GM12878 (cell line): ENCODE results near the gene AUNIP. TPM values are rescaled to one million over a fixed set of nuclear protein-coding genes. Genes with fewer than 3 reads are reported as not detected.

Source experiments
- ATAC-seq: fragments of 200-7000 bp; cut with Tn5 transposase; 3 replicates; pipeline ENCODE4 v1.9.1; 2020; ENCODE audit warnings: mild to moderate bottlenecking, moderate library complexity
- BruUV-seq: library from RNA; stranded (reverse); fragments of 400-500 nt; replicated peaks from 2 replicates; lab custom pipeline; 2021; lab: Mats Ljungman, UMichigan
- CTCF ChIA-PET: fragments of 300-600 bp; sonication (Branson Sonifier 250); formaldehyde crosslinking; extraction: SDS; loops from one replicate; lab custom pipeline; 2021; ENCODE audit warnings: inconsistent platforms; lab: Yijun Ruan, JAX
- POLR2A ChIA-PET: fragments of 350-600 bp; formaldehyde crosslinking; extraction: SDS; loops from one replicate; lab custom pipeline; 2021; ENCODE audit warnings: inconsistent platforms; lab: Charles Lee
- RAD21 ChIA-PET: fragments of 300-600 bp; sonication (Branson Sonifier 250); formaldehyde crosslinking; loops from one replicate; lab custom pipeline; 2023; ENCODE audit warnings: antibody characterized with exemption; ENCODE audit not compliant: unreplicated experiment; lab: Charles Lee
- SMC1A ChIA-PET: fragments of 300-600 bp; sonication (Branson Sonifier 250); formaldehyde crosslinking; loops from one replicate; lab custom pipeline; 2023; ENCODE audit not compliant: unreplicated experiment, uncharacterized antibody; lab: Charles Lee
- DNase-seq: peaks from one replicate; pipeline ENCODE4 v3.0.0-alpha.2; 2011; ENCODE audit warnings: low read depth, low spot score
- FAIRE-seq: peaks from 3 replicates; lab custom pipeline; 2011; peaks lifted over from hg19 to GRCh38; lab: Jason Lieb, UNC
- H2AFZ ChIP-seq: 2 replicates; pipeline ENCODE4 v1.6.0; 2011; ENCODE audit warnings: low read depth, low read length, control low read depth; ENCODE audit not compliant: control insufficient read depth
- H3K27ac ChIP-seq: 2 replicates; pipeline ENCODE4 v1.5.1; 2011; ENCODE audit warnings: control low read depth; ENCODE audit not compliant: control insufficient read depth, insufficient read depth
- H3K27me3 ChIP-seq, 2 experiments: replicated peaks in 1 of 2; 2 replicates each; pipeline versions ENCODE4 v1.6.0 to v1.6.1; 2011; ENCODE audit warnings: low read length in 1 of 2; ENCODE audit not compliant: control insufficient read depth in 2 of 2, insufficient read depth in 2 of 2
- H3K36me3 ChIP-seq, 2 experiments: 2 replicates each; pipeline ENCODE4 v1.5.1; 2011; ENCODE audit warnings: low read length in 1 of 2; ENCODE audit not compliant: control insufficient read depth in 2 of 2, insufficient read depth in 2 of 2
- H3K4me1 ChIP-seq: 2 replicates; pipeline ENCODE4 v1.6.1; 2011; ENCODE audit warnings: mild to moderate bottlenecking, low read length, moderate library complexity, mixed read lengths; ENCODE audit not compliant: control insufficient read depth, insufficient read depth
- H3K4me2 ChIP-seq: 2 replicates; pipeline ENCODE4 v1.6.0; 2011; ENCODE audit warnings: control low read depth; ENCODE audit not compliant: control insufficient read depth, insufficient read depth
- H3K4me3 ChIP-seq: fragments of 200-600 bp; sonication (generic); 2 replicates; pipeline ENCODE4 v1.5.1; 2016
- H3K79me2 ChIP-seq: 2 replicates; pipeline ENCODE4 v1.6.0; 2011; ENCODE audit warnings: low read length; ENCODE audit not compliant: control insufficient read depth, insufficient read depth
- H3K9ac ChIP-seq: 2 replicates; pipeline ENCODE4 v1.8.0; 2011; ENCODE audit warnings: low read length, control low read depth, mixed read lengths; ENCODE audit not compliant: control insufficient read depth, insufficient read depth
- H3K9me3 ChIP-seq: replicated peaks from 3 replicates; pipeline ENCODE4 v1.5.1; 2011; ENCODE audit warnings: mild to moderate bottlenecking, low read length; ENCODE audit not compliant: control insufficient read depth, insufficient read depth
- H4K20me1 ChIP-seq: 2 replicates; pipeline ENCODE4 v1.6.0; 2011; ENCODE audit not compliant: control insufficient read depth, insufficient read depth
- BMI1 ChIP-seq: fragments of 450-650 bp; IDR thresholded peaks from 2 replicates; pipeline ENCODE4 v1.6.1; 2016; ENCODE audit warnings: mild to moderate bottlenecking, moderate library complexity, borderline replicate concordance
- FOXK2 ChIP-seq: fragments of 450-650 bp; IDR thresholded peaks from 2 replicates; pipeline ENCODE4 v1.6.1; 2017; ENCODE audit warnings: mild to moderate bottlenecking, moderate library complexity
- GABPA ChIP-seq: IDR thresholded peaks from 2 replicates; pipeline ENCODE4 v1.6.1; 2014; ENCODE audit warnings: antibody characterized with exemption, low read depth, mild to moderate bottlenecking, inconsistent platforms
- HDAC2 ChIP-seq: fragments of 200-600 bp; sonication (generic); IDR thresholded peaks from 2 replicates; pipeline ENCODE4 v1.6.1; 2017
- HDAC6 ChIP-seq: fragments of 200-600 bp; sonication (generic); IDR thresholded peaks from one replicate; pipeline ENCODE4 v1.8.0; 2017; ENCODE audit warnings: antibody characterized with exemption; ENCODE audit not compliant: unreplicated experiment
- JUNB ChIP-seq: IDR thresholded peaks from 2 replicates; pipeline ENCODE4 v1.6.1; 2016; ENCODE audit warnings: antibody characterized with exemption, mild to moderate bottlenecking
- MAX ChIP-seq: IDR thresholded peaks from 2 replicates; pipeline ENCODE4 v1.6.1; 2012; ENCODE audit warnings: low read depth, low read length, improper control_type of control experiment
- MTA2 ChIP-seq: fragments of 450-650 bp; IDR thresholded peaks from 2 replicates; pipeline ENCODE4 v1.6.1; 2016; ENCODE audit warnings: low read depth, mild to moderate bottlenecking, moderate library complexity
- NR2C2 ChIP-seq: IDR thresholded peaks from 2 replicates; pipeline ENCODE4 v1.6.1; 2011; ENCODE audit warnings: borderline replicate concordance, low read depth; ENCODE audit not compliant: control insufficient read depth, insufficient read length
- PBX3 ChIP-seq: IDR thresholded peaks from 2 replicates; pipeline ENCODE4 v1.6.1; 2011; ENCODE audit warnings: mild to moderate bottlenecking, low read depth, low read length, moderate library complexity; ENCODE audit not compliant: insufficient replicate concordance
- POLR2AphosphoS5 ChIP-seq: IDR thresholded peaks from 2 replicates; pipeline ENCODE4 v1.6.1; 2011; ENCODE audit warnings: mild to moderate bottlenecking, low read length, inconsistent platforms
- RB1 ChIP-seq: fragments of 450-650 bp; formaldehyde crosslinking; IDR thresholded peaks from 2 replicates; pipeline ENCODE4 v1.6.1; 2017; ENCODE audit warnings: mild to moderate bottlenecking, borderline replicate concordance
- RELA ChIP-seq: fragments of 450-650 bp; IDR thresholded peaks from 2 replicates; pipeline ENCODE4 v1.8.0; 2014; ENCODE audit warnings: borderline replicate concordance; ENCODE audit not compliant: partially characterized antibody
- RFX5 ChIP-seq: IDR thresholded peaks from 2 replicates; pipeline ENCODE4 v1.6.1; 2011; ENCODE audit warnings: low read depth, low read length, improper control_type of control experiment
- SKIL ChIP-seq: fragments of 450-650 bp; IDR thresholded peaks from 2 replicates; pipeline ENCODE4 v1.6.1; 2017; ENCODE audit warnings: mild to moderate bottlenecking, low read depth, inconsistent platforms; ENCODE audit not compliant: poor library complexity, severe bottlenecking
- TCF12 ChIP-seq: IDR thresholded peaks from 2 replicates; pipeline ENCODE4 v1.6.1; 2011; ENCODE audit warnings: low read depth, mild to moderate bottlenecking, low read length
- YBX1 ChIP-seq: fragments of 450-650 bp; IDR thresholded peaks from 2 replicates; pipeline ENCODE4 v1.6.1; 2016; ENCODE audit warnings: antibody characterized with exemption
- YY1 ChIP-seq: IDR thresholded peaks from 2 replicates; pipeline ENCODE4 v1.6.1; 2011; ENCODE audit warnings: low read depth, mild to moderate bottlenecking, low read length
- ZBTB4 ChIP-seq: fragments of 450-650 bp; formaldehyde crosslinking; IDR thresholded peaks from 2 replicates; pipeline ENCODE4 v1.4.0; 2022; ENCODE audit warnings: mild to moderate bottlenecking, moderate library complexity
- ZNF217 ChIP-seq: fragments of 450-650 bp; IDR thresholded peaks from 2 replicates; pipeline ENCODE4 v1.6.1; 2017; ENCODE audit warnings: antibody characterized with exemption, mild to moderate bottlenecking
- WGBS: methylation state at CpG from one replicate; pipeline ENCODE4 v1.1.6; 2016; ENCODE audit warnings: low lambda C conversion rate; ENCODE audit not compliant: insufficient replicate concordance, insufficient coverage; ENCODE audit errors: missing lambda C conversion rate; 5-methylcytosine and 5-hydroxymethylcytosine counted together
- in situ Hi-C: fragments of 300-500 bp; cut with MboI; formaldehyde crosslinking; loops from 9 replicates; pipeline ENCODE4 v1.14.3; 2018; ENCODE audit warnings: mixed read lengths
- intact Hi-C: fragments of 100-400 bp; cut with micrococcal nuclease; formaldehyde crosslinking; loops from one replicate; pipeline ENCODE4 v1.14.2; 2022; ENCODE audit not compliant: unreplicated experiment
- polyA plus RNA-seq, 11 experiments: library from polyadenylated mRNA; depleted of rRNA in 4 of 11; unstranded in 6 of 11; stranded (reverse) in 5 of 11; fragments of >200 nt; fragmentation: Nextera tagmentation in 4 of 11; fragmentation: Illumina TruSeq in 1 of 11; extraction: Ambion mirVana in 4 of 11; extraction: Trizol in 1 of 11; gene quantifications; 1 replicate in 1 of 11; 2 replicates in 10 of 11; pipeline versions ENCODE4 v1.2.1 to v1.2.3, GENCODE V29; 2011 to 2016; ENCODE audit warnings: inconsistent platforms in 2 of 11, missing spikeins in 2 of 11, low read depth in 1 of 11
- total RNA-seq, 4 experiments: library from RNA; depleted of rRNA in 3 of 4; stranded (reverse); fragments of >200 nt in 3 of 4; fragmentation: Illumina TruSeq in 1 of 4; extraction: Trizol in 1 of 4; gene quantifications; 2 replicates each; pipeline versions ENCODE4 v1.2.1 to v1.2.3, GENCODE V29; 2013 to 2021

The AUNIP gene
- total and polyA plus RNA-seq, 10 of the 15 experiments (the other 5 are each of a cell fraction or from before 2014, with no cell fraction given) = 3.9 to 20.0 (median 12.7) TPM

GRCh38 chr1:25880518-25880917, 21.3 kb upstream of the AUNIP start:
- ATAC-seq (no peak), DNase-seq (no peak), FAIRE-seq (no peak)
- Histone ChIP-seq H2AFZ (no peak overlapping the region), H3K4me1 (no peaks in the 10 kb centered on the region), H3K27ac (no peak overlapping the region), H4K20me1 (no peaks in the 10 kb centered on the region), H3K4me3 (no peak overlapping the region), H3K9me3 (no peaks in the 10 kb centered on the region), H3K79me2 (no peaks in the 10 kb centered on the region), H3K36me3 (no peaks in the 10 kb centered on the region), H3K4me2 (no peak overlapping the region), H3K9ac (no peak overlapping the region), H3K27me3 (no peaks in the 10 kb centered on the region; a peak in 1 of 4 replicates)
- ChIA-PET CTCF (interaction anchor here (1.3 kb wide), 1 partner anchor 85 kb away, joined by 3 read pairs; no protein-coding TSS in a partner anchor), RAD21 (interaction anchor here (0.6 kb wide), 1 partner anchor 119 kb away, joined by 3 read pairs; no protein-coding TSS in a partner anchor), POLR2A (no interaction called here), SMC1A (interaction anchor here (1.1 to 1.6 kb wide), 2 partner anchors 35 to 38 kb away, joined by 3 to 5 read pairs; no protein-coding TSS in a partner anchor)
- TF ChIP-seq TCF12 = no peak
- TF ChIP-seq SKIL = no peak
- TF ChIP-seq ZNF217 = no peak
- no peak for TF ChIP-seq FOXK2
- TF ChIP-seq JUNB = no peak
- no peak for TF ChIP-seq RFX5
- TF ChIP-seq YBX1 = no peak
- no peak for TF ChIP-seq YY1
- no peak for TF ChIP-seq HDAC2
- no peak for TF ChIP-seq BMI1
- TF ChIP-seq PBX3 = no peak
- TF ChIP-seq MTA2 = no peak
- no peak for TF ChIP-seq MAX
- no peak for TF ChIP-seq RELA
- TF ChIP-seq HDAC6 = no peak
- TF ChIP-seq GABPA = no peak
- TF ChIP-seq NR2C2 = no peak
- TF ChIP-seq ZBTB4 (CRISPR knock-in tag) = no peak
- TF ChIP-seq POLR2AphosphoS5 = no peak
- no peak for TF ChIP-seq RB1
- BruUV-seq = no TSS peak
- in situ Hi-C loops = no loop called here
- 43% methylated on average over 5 of the region's 5 CpGs for WGBS
- intact Hi-C loops = no loop called here
